Heart right ventricle (tissue), 16 donors: ENCODE measurements around the gene AP4M1. TPM values are rescaled to one million over a fixed set of nuclear protein-coding genes. Genes with fewer than 3 reads are reported as not detected.
A peak's percentile ranks its signal among the peaks of the same experiment; 100 is the strongest.

ENCODE experiments used
- ATAC-seq, 8 donors: fragments of 200-7000 bp; cut with Tn5 transposase; one replicate each; pipeline ENCODE4 v1.9.1; 2020; ENCODE audit warnings: mild to moderate bottlenecking in 8 of 8, moderate library complexity in 8 of 8, moderate number of reproducible peaks in 1 of 8
- DNase-seq, 2 donors: peaks; one replicate each; pipeline ENCODE4 v3.0.0-alpha.2; 2020
- H3K27ac ChIP-seq, 10 donors: fragments of 200-600 bp; sonication (generic) in 2 of 10; one replicate each; pipeline versions ENCODE4 v1.5.0 to v1.8.0; 2020 to 2022; ENCODE audit warnings: mild to moderate bottlenecking in 3 of 10
- H3K27me3 ChIP-seq, 7 donors: fragments of 200-600 bp; one replicate each; pipeline ENCODE4 v1.8.0; 2021 to 2022; ENCODE audit warnings: mild to moderate bottlenecking in 2 of 7
- H3K36me3 ChIP-seq, 9 donors: fragments of 200-600 bp; sonication (generic) in 1 of 9; one replicate each; pipeline versions ENCODE4 v1.5.0 to v1.8.0; 2020 to 2022; ENCODE audit warnings: mild to moderate bottlenecking in 2 of 9
- H3K4me1 ChIP-seq, 9 donors: fragments of 200-600 bp; sonication (generic) in 1 of 9; one replicate each; pipeline versions ENCODE4 v1.5.0 to v1.8.0; 2020 to 2022; ENCODE audit warnings: mild to moderate bottlenecking in 4 of 9
- H3K4me3 ChIP-seq, 10 donors: fragments of 200-600 bp; sonication (generic) in 2 of 10; one replicate each; pipeline versions ENCODE4 v1.5.0 to v1.8.0; 2020 to 2022; ENCODE audit warnings: mild to moderate bottlenecking in 7 of 10, moderate library complexity in 2 of 10
- H3K9me3 ChIP-seq, 11 donors: fragments of 200-600 bp in 10 of 11; sonication (generic) in 2 of 11; one replicate each; pipeline versions ENCODE4 v1.5.0 to v1.8.0; 2013 to 2022; ENCODE audit warnings: mild to moderate bottlenecking in 2 of 11, control low read depth in 1 of 11, moderate library complexity in 1 of 11
- CTCF ChIP-seq, 9 donors: fragments of 200-600 bp; sonication (generic) in 2 of 9; IDR thresholded peaks; one replicate each; pipeline versions ENCODE4 v1.5.0 to v1.8.0; 2021 to 2022; ENCODE audit warnings: antibody characterized with exemption in 9 of 9, mild to moderate bottlenecking in 5 of 9, moderate library complexity in 1 of 9
- WGBS, 2 donors: extraction: QIAGEN DNeasy Blood & Tissue Kit; methylation state at CpG; one replicate each; pipeline ENCODE4 v1.1.7; 2013; ENCODE audit warnings: inconsistent platforms in 1 of 2; 5-methylcytosine and 5-hydroxymethylcytosine counted together
- intact Hi-C, 10 donors: fragments of 100-400 bp; cut with DNase I; formaldehyde crosslinking; loops; one replicate each; pipeline versions ENCODE4 v1.11.1 to v1.14.2; 2022
- polyA plus RNA-seq, 2 donors: library from polyadenylated mRNA; stranded (reverse); fragments of 200-250 nt; gene quantifications; one replicate each; pipeline ENCODE4 v1.2.3, GENCODE V29; 2013
- total RNA-seq, 10 donors: library from RNA; stranded (reverse); fragmentation: NEBNext Ultra II Directional in 3 of 10; extraction: Animal tissue kit (Norgen Biotek cat#: 25700) in 3 of 10; gene quantifications; one replicate each; pipeline versions ENCODE4 v1.2.1 to v1.2.4, GENCODE V29; 2021 to 2023
- donor health status: Arrhythmogenic right ventricular cardiomyopathy.
- donor health status: ischemic (EF 13 %, LVEDD 7.1; RV severe dilation, severe dysfunction).
- donor health status: healthy with polysubstance abuse.
- donor health status: DM: no; HTN: yes; CAD: no.
- donor health status: DM: no; HTN: no; CAD: no.
- donor health status: ischemic (EF 25% LVEDD 6.9; RV normal size, moderate dysfunction).
- donor health status: ischemic (EF 25% LVEDD 5.7; RV mildly dilated, moderate dysfunction).
- donor health status: healthy.
- donor health status: DM: yes; HTN: yes; CAD: no.
- donor health status: Ischemic cardiomyopathy.
- donor health status: ischemic (EF 35%, LVEDD 5.7; RV mildly dilated, moderate dysfunction).
- donor health status: nonischemic (EF 11% LVEDD 7.7; RV severe dilation, severe dysfunction).
- donor health status: DM: yes; HTN: yes; CAD: no.
- donor health status: PGD.
- donor health status: ischemic (EF 29% LVEDD 5.4; RV normal size, mild dysfunction).
- donor health status: nonischemic (EF 23%, LVEDD 6.1; RV moderate dilation, normal function).

AP4M1 gene
- total and polyA plus RNA-seq, 12 donors, result 8.4 to 20.6 (median 11.1) TPM

DNA sequence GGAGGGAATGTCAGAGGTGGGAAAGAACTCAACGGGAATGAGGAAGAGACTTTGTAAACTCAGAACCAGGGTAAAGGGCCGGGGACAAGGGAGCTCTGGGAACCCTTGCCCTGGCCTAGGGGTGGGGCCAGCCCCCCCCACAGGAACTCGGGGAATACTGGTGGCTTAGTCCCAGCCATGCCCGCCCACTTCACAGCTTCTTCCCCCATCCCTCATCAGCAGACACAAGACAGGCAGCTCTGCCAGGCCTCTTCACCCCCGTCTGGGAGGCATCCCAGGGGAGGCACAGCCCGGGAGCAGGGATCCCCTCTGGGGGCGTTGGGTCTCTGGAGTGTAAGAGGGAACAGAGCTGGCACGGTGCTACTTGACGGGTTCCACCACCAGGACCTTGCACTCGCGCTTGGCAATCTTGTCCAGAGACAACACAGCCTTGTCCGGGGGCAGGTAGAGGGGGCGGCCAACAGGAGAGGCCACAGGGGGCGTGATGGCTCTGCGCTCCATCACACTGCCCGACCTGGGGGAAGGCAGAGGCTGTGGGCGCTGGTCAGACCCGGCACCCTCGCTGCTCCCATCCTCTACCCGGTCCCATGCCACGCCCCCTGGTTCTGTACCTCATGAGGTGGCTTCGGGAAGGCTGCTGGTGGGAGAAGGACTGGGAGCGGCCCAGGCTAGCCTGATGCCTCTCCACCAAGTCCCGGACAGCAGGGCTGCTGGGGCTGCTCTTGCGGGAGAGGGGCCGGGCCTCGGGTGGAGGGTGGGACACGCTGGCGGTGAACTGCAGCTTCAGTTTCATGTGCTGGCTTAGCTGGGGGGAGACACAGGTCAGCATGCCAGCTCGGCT lies 53.4 kb downstream of the AP4M1 start:
- Histone ChIP-seq H3K4me1 (peaks cover 8 to 82% (median 24%) of the 10 kb centered on the region in 9 donors), H3K27ac (no peak overlapping the region), H3K4me3 (no peak overlapping the region), H3K36me3 (peaks cover 0 to 67% (median 32%) of the 10 kb centered on the region in 9 donors), H3K9me3 (no peaks in the 10 kb centered on the region), H3K27me3 (no peaks in the 10 kb centered on the region)
- 68 to 74% methylated on average over 28 to 30 of the region's 30 CpGs for WGBS, 2 donors
- ATAC-seq (peak in 1 of 8 donors; percentile 3), DNase-seq (no peak)
- intact Hi-C loops, result loop anchor here in 1 of 10 donors (10.0 kb wide), 1 partner anchor 60 kb away; the partner anchor contains the start of gene PVRIG
- no peak for TF ChIP-seq CTCF (IDR thresholded peaks at IDR 0.05)

DNA sequence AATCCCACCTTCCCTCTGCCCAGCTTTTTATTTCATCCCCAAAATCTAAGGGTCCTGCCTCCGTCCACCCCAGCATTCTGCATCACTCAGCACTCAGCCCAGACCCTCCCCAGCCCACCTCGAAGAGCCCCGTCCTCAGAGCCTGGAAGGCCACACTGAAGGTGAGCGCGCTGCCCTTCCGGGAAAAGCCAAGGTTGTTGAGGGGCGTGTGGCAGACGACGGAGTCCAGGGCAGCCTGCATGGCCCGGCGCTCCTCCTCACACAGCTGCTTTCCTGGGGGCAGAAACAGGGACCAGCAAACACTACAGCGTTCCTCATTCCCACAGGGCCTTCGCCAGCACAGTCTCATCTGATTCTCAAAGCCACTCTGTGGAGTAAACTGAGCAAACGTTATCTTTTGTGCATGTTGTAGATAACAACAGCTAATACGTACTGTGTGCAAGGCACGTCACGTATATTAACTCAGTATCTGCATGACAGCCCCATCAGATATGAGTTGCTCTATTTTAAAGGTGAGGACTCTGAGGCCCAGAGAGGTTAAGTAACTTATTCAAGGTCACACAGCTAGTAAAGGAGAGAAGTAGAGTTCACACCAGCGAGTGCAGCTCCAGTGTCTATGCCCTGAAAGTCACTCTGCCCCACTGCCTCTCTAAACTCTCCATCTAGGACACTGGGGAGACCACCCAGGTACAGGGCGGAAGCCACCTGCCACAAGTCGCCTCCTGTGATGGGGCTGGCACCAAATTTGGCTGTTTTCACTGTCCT lies 54.3 kb downstream of the AP4M1 start:
- no peaks in the 10 kb centered on the region for H3K27me3 ChIP-seq
- peaks cover 7 to 73% (median 20%) of the 10 kb centered on the region in 9 donors for H3K4me1 ChIP-seq
- WGBS, 2 donors, result 80 to 81% methylated on average over 20 of the region's 20 CpGs
- no peak overlapping the region for H3K4me3 ChIP-seq
- intact Hi-C loops, result loop anchor here in 1 of 10 donors (10.0 kb wide), 1 partner anchor 59 kb away; the partner anchor contains the start of gene PVRIG
- no peaks in the 10 kb centered on the region for H3K9me3 ChIP-seq
- DNase-seq, result no peak
- no peak overlapping the region for H3K27ac ChIP-seq
- no peak for ATAC-seq
- peaks cover 0 to 63% (median 32%) of the 10 kb centered on the region in 9 donors for H3K36me3 ChIP-seq
- no peak for TF ChIP-seq CTCF (IDR thresholded peaks at IDR 0.05)

GRCh38 chr7:100156331-100157068 lies 55.1 kb downstream of the AP4M1 start:
- no peak for ATAC-seq
- peaks cover 7 to 68% (median 20%) of the 10 kb centered on the region in 9 donors for H3K4me1 ChIP-seq
- H3K27ac ChIP-seq, result peak overlapping the region in 5 of 10 donors; percentile 87 to 97 (median 90)
- H3K36me3 ChIP-seq, result peaks cover 0 to 56% (median 32%) of the 10 kb centered on the region in 9 donors
- peak overlapping the region in 1 of 10 donors; percentile 99 for H3K4me3 ChIP-seq
- intact Hi-C loops, result loop anchor here in 1 of 10 donors (10.0 kb wide), 1 partner anchor 58 kb away; the partner anchor contains the start of gene PVRIG
- no peaks in the 10 kb centered on the region for H3K27me3 ChIP-seq
- TF ChIP-seq CTCF (IDR thresholded peaks at IDR 0.05), result no peak
- 78 to 85% methylated on average over 16 of the region's 16 CpGs for whole genome bisulfite sequencing, 2 donors
- DNase-seq, result no peak
- H3K9me3 ChIP-seq, result no peaks in the 10 kb centered on the region

GRCh38 chr7:100157069-100157333 lies 55.6 kb downstream of the AP4M1 start:
- peaks cover 0 to 51% (median 32%) of the 10 kb centered on the region in 9 donors for H3K36me3 ChIP-seq
- H3K9me3 ChIP-seq, result no peaks in the 10 kb centered on the region
- TF ChIP-seq CTCF (IDR thresholded peaks at IDR 0.05), result no peak
- H3K4me3 ChIP-seq, result peak overlapping the region in 4 of 10 donors; percentile 88 to 99 (median 96)
- H3K4me1 ChIP-seq, result peaks cover 7 to 63% (median 20%) of the 10 kb centered on the region in 9 donors
- intact Hi-C loops, result loop anchor here in 1 of 10 donors (10.0 kb wide), 1 partner anchor 58 kb away; the partner anchor contains the start of gene PVRIG
- DNase-seq (no peak), ATAC-seq (no peak)
- no peaks in the 10 kb centered on the region for H3K27me3 ChIP-seq
- H3K27ac ChIP-seq, result peak overlapping the region in 6 of 10 donors; percentile 87 to 97 (median 90)
- WGBS, 2 donors, result 71 to 77% methylated on average over 5 of the region's 5 CpGs
